Measurements from ENCODE around the gene LAT.
A peak's percentile ranks its signal among the peaks of the same experiment; 100 is the strongest.
"Not testable (repeated sequence)": the region's sequence is repeated elsewhere in the genome, so short reads cannot be mapped to it uniquely, and the experiment has no call there.

Gene LAT

GRCh38 chr16:28977703-28978662 is 6.9 kb upstream of the LAT start:
- DNase-seq (ENCODE audit: low spot score): no peak

- not testable (repeated sequence) for DNase-seq (ENCODE audit: low spot score)
Measured at GRCh38 chr16:28980330-28980729, 4.5 kb upstream of the LAT start.

GRCh38 chr16:28980929-28981328 is 3.9 kb upstream of the LAT start:
- DNase-seq (ENCODE audit: low spot score): no peak

GRCh38 chr16:28981517-28981916 is 3.3 kb upstream of the LAT start:
- peak; percentile 58 for DNase-seq (ENCODE audit: low spot score)

GRCh38 chr16:28982418-28982817 is 2.4 kb upstream of the LAT start:
- no peak for DNase-seq (ENCODE audit: low spot score)

GRCh38 chr16:28982949-28983348 is 1.9 kb upstream of the LAT start:
- no peak for DNase-seq (ENCODE audit: low spot score)

GRCh38 chr16:28983644-28984043 is 1.2 kb upstream of the LAT start:
- DNase-seq (ENCODE audit: low spot score): no peak

- no peak for DNase-seq (ENCODE audit: low spot score)
Measured at GRCh38 chr16:28984091-28984490, 761 bp upstream of the LAT start.

GRCh38 chr16:28985211-28986041 is 574 bp downstream of the LAT start:
- no peak for DNase-seq (ENCODE audit: low spot score)

- no peak for DNase-seq (ENCODE audit: low spot score)
Measured at GRCh38 chr16:28986046-28986445, 1.2 kb downstream of the LAT start.

GRCh38 chr16:28986492-28986891 is 1.6 kb downstream of the LAT start:
- DNase-seq (ENCODE audit: low spot score): no peak

- no peak for DNase-seq (ENCODE audit: low spot score)
Measured at GRCh38 chr16:28987170-28987853, 2.5 kb downstream of the LAT start.

GRCh38 chr16:28989363-28989762 is 4.5 kb downstream of the LAT start:
- DNase-seq (ENCODE audit: low spot score): no peak

GRCh38 chr16:28990375-28991040 is 5.7 kb downstream of the LAT start:
- peak; percentile 88 for DNase-seq (ENCODE audit: low spot score)

- DNase-seq (ENCODE audit: low spot score): no peak
Measured at GRCh38 chr16:28991687-28992086, 6.8 kb downstream of the LAT start.

- DNase-seq (ENCODE audit: low spot score): no peak
Measured at GRCh38 chr16:28992496-28992895, 7.6 kb downstream of the LAT start.

GRCh38 chr16:28998837-28999236 is 14.0 kb downstream of the LAT start:
- DNase-seq (ENCODE audit: low spot score): no peak

GRCh38 chr16:28999577-28999976 is 14.7 kb downstream of the LAT start:
- no peak for DNase-seq (ENCODE audit: low spot score)

- no peak for DNase-seq (ENCODE audit: low spot score)
Measured at GRCh38 chr16:29000019-29000418, 15.2 kb downstream of the LAT start.

- DNase-seq (ENCODE audit: low spot score): not testable (repeated sequence)
Measured at GRCh38 chr16:29004496-29005139, 19.8 kb downstream of the LAT start.

All from activated CD4-positive, alpha-beta T cell treated with anti-CD3 and anti-CD28 coated beads, Interleukin-2, Interleukin-4, amounts not matched to agents 100 ng/mL and 50 ng/mL, durations not matched to agents 16 hours and 8 hours (primary cell).